Vagina (tissue), 2 donors: ENCODE results near the gene CHRNA7. TPM values are rescaled to one million over a fixed set of nuclear protein-coding genes. Genes with fewer than 3 reads are reported as not detected.
"Not testable (repeated sequence)": the region's sequence is repeated elsewhere in the genome, so short reads cannot be mapped to it uniquely, and the experiment has no call there.

Source experiments
- DNase-seq, 2 donors: peaks; one replicate each; pipeline ENCODE4 v3.0.0-alpha.2; 2017; ENCODE audit errors: extremely low spot score in 2 of 2
- H3K27ac ChIP-seq: fragments of 200-600 bp; sonication (generic); one replicate; pipeline ENCODE4 v1.5.1; 2019
- H3K27me3 ChIP-seq: fragments of 200-600 bp; sonication (generic); one replicate; pipeline ENCODE4 v1.5.1; 2019
- H3K36me3 ChIP-seq, 2 donors: fragments of 200-600 bp; sonication (generic); one replicate each; pipeline ENCODE4 v1.5.1; 2017 to 2019
- H3K4me1 ChIP-seq: fragments of 200-600 bp; sonication (generic); one replicate; pipeline ENCODE4 v1.5.1; 2019
- H3K4me3 ChIP-seq, 2 donors: fragments of 200-600 bp; sonication (generic); 1 replicate in 1 of 2; 2 replicates in 1 of 2; pipeline ENCODE4 v1.5.1; 2016 to 2019
- H3K9me3 ChIP-seq: fragments of 200-600 bp; sonication (generic); one replicate; pipeline ENCODE4 v1.5.1; 2019
- CTCF ChIP-seq, 3 experiments: fragments of 450-650 bp in 2 of 3; fragments of 200-600 bp in 1 of 3; sonication (generic) in 1 of 3; IDR thresholded peaks; one replicate each; pipeline ENCODE4 v1.5.1; 2017 to 2019; ENCODE audit warnings: antibody characterized with exemption in 3 of 3, mild to moderate bottlenecking in 2 of 3, moderate library complexity in 2 of 3
- POLR2A ChIP-seq, 2 donors: fragments of 450-650 bp; IDR thresholded peaks; one replicate each; pipeline ENCODE4 v1.6.1; 2017; ENCODE audit warnings: antibody characterized with exemption in 2 of 2, mild to moderate bottlenecking in 2 of 2, moderate library complexity in 2 of 2
- POLR2AphosphoS5 ChIP-seq, 2 donors: sonication (generic); formaldehyde crosslinking; IDR thresholded peaks; one replicate each; pipeline ENCODE4 v1.9.0; 2017; ENCODE audit warnings: antibody characterized with exemption in 2 of 2, mild to moderate bottlenecking in 2 of 2, low read depth in 1 of 2; ENCODE audit not compliant: insufficient read depth in 1 of 2
- intact Hi-C: fragments of 100-400 bp; cut with DNase I; formaldehyde crosslinking; loops from one replicate; pipeline ENCODE4 v1.15.1; 2023
- small RNA-seq: library from RNA; depleted of rRNA; stranded (forward); fragments of <200 nt; gene quantifications from one replicate; pipeline ENCODE3, GENCODE V24; 2016
- total RNA-seq: library from RNA; depleted of rRNA; stranded (reverse); fragments of >200 nt; gene quantifications from one replicate; pipeline ENCODE4 v1.2.3, GENCODE V29; 2016

CHRNA7 gene
- total RNA-seq, 1 donor from 2014 or later: 10.1 TPM

GRCh38 chr15:32167913-32168312, 137.6 kb downstream of the CHRNA7 start:
- DNase-seq, H3K9me3 ChIP-seq, H3K27me3 ChIP-seq, H3K27ac ChIP-seq, H3K4me3 ChIP-seq, intact Hi-C loops, H3K4me1 ChIP-seq, H3K36me3 ChIP-seq: not testable (repeated sequence)

GRCh38 chr15:32180579-32180978, 150.3 kb downstream of the CHRNA7 start:
- H3K4me3 ChIP-seq, intact Hi-C loops, DNase-seq, H3K27ac ChIP-seq, H3K9me3 ChIP-seq, H3K4me1 ChIP-seq, H3K36me3 ChIP-seq, H3K27me3 ChIP-seq: not testable (repeated sequence)

GRCh38 chr15:32193780-32194179, 163.5 kb downstream of the CHRNA7 start:
- H3K9me3 ChIP-seq, H3K4me1 ChIP-seq, H3K36me3 ChIP-seq, H3K4me3 ChIP-seq, intact Hi-C loops, DNase-seq, H3K27me3 ChIP-seq, H3K27ac ChIP-seq: not testable (repeated sequence)

GRCh38 chr15:32196206-32196605, 165.9 kb downstream of the CHRNA7 start:
- H3K27me3 ChIP-seq, H3K4me3 ChIP-seq, H3K4me1 ChIP-seq, H3K36me3 ChIP-seq, DNase-seq, H3K9me3 ChIP-seq, intact Hi-C loops, H3K27ac ChIP-seq: not testable (repeated sequence)

- H3K27me3 ChIP-seq, H3K27ac ChIP-seq, DNase-seq, H3K4me1 ChIP-seq, H3K9me3 ChIP-seq, H3K4me3 ChIP-seq, intact Hi-C loops, H3K36me3 ChIP-seq: not testable (repeated sequence)
Observed at GRCh38 chr15:32198938-32199337, 168.6 kb downstream of the CHRNA7 start.

- H3K27ac ChIP-seq, H3K9me3 ChIP-seq, H3K36me3 ChIP-seq, H3K4me1 ChIP-seq, DNase-seq, intact Hi-C loops, H3K27me3 ChIP-seq, H3K4me3 ChIP-seq: not testable (repeated sequence)
Observed at GRCh38 chr15:32209081-32209480, 178.8 kb downstream of the CHRNA7 start.

GRCh38 chr15:32218666-32219065, 188.4 kb downstream of the CHRNA7 start:
- Histone ChIP-seq H3K27ac (no peak overlapping the region), H3K4me1 (no peaks in the 10 kb centered on the region), H3K27me3 (no peaks in the 10 kb centered on the region), H3K9me3 (no peaks in the 10 kb centered on the region), H3K4me3 (no peak overlapping the region), H3K36me3 (no peaks in the 10 kb centered on the region)
- DNase-seq: no peak
- TF ChIP-seq POLR2A (IDR thresholded peaks at IDR 0.05) (no peak), POLR2AphosphoS5 (IDR thresholded peaks at IDR 0.05; ENCODE audit: insufficient read depth in 1 of 2, low read depth in 1 of 2) (no peak), CTCF (IDR thresholded peaks at IDR 0.05) (no peak)
- intact Hi-C loops: no loop called here

Small RNA genes lying within 50 kb of the gene (small RNA-seq; reads per million reads assigned to genes)
- not detected for gene RF00019

Other genes starting within 250 kb of the CHRNA7 start
- 4.2 TPM for gene OTUD7A, start 159.8 kb upstream of the CHRNA7 start, total RNA-seq